GM12872 (cell line): ENCODE data around the gene PLEKHM2.

ENCODE experiments used
- TF ChIP-seq, protein P1 (sequence below): IDR thresholded peaks from 3 replicates; pipeline ENCODE4 v1.5.1; 2011; ENCODE audit warnings: low read depth, mild to moderate bottlenecking, low read length, moderate library complexity; ENCODE audit not compliant: insufficient read depth

PLEKHM2 gene

DNA sequence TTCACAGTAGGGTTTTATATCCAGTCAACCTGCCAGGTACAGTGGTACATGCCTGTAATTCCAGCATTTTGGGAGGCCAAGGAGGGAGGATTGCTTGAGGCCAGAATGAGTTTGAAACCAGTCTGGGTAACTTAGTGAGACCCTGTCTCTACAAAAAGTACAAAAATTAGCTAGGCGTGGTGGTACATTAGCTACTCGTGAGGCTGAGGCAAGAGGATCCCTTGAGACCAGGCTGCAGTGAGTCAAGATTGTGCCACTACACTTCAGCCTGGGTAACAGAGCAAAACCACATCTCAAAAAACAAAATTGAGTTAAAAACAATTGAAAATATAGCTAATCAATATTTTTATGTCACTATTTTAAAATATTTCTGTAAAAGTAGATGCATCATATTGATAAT, 33.7 kb upstream of the PLEKHM2 start:
- TF ChIP-seq, protein P1, sequence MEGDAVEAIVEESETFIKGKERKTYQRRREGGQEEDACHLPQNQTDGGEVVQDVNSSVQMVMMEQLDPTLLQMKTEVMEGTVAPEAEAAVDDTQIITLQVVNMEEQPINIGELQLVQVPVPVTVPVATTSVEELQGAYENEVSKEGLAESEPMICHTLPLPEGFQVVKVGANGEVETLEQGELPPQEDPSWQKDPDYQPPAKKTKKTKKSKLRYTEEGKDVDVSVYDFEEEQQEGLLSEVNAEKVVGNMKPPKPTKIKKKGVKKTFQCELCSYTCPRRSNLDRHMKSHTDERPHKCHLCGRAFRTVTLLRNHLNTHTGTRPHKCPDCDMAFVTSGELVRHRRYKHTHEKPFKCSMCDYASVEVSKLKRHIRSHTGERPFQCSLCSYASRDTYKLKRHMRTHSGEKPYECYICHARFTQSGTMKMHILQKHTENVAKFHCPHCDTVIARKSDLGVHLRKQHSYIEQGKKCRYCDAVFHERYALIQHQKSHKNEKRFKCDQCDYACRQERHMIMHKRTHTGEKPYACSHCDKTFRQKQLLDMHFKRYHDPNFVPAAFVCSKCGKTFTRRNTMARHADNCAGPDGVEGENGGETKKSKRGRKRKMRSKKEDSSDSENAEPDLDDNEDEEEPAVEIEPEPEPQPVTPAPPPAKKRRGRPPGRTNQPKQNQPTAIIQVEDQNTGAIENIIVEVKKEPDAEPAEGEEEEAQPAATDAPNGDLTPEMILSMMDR: no peak

DNA sequence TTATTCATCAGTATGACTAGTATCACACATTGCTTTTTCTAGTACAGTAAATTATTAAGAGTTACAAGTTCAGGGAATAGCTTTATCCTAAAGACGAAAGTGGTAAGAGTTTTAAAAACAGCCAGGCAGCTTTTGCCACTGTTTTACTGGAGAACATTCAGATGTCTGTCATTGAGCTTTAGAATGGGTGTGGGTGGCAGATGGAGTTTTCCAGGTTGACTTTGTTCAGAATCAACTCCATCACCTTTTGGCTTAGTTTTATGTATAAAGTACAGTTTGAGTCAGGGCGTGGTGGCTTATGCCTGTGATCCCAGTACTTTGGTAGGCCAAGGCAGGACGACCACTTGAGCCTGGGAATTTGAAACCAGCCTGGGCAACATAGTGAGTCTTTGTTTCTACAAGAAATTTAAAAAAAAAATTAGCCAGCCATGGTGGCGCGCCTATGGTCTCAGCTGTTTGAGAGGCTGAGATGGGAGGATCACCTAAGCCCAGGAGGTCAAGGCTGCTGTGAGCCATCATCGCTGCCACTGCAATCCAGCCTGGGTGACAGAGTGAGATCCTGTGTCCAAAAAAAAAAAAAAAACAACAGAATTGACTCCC, 29.9 kb upstream of the PLEKHM2 start:
- TF ChIP-seq, protein P1: no peak

DNA sequence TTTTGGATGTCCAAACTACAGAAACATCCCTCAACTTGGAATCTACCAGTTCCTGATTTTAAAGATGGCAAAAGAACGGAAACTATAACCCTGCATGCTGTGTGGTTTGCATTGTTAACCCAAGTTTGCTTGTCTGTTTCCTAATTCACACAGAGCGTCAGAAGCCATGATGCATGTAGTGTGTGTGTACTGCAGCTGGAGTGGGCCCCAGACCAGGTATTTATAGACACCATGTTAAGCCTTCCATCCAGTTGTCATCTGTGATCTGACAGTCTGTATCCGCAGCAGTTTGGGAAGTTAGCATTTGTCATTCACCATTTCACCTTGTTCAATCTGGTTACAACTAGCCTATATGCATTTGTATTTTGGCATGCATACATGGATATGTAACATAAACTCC, 27.7 kb upstream of the PLEKHM2 start:
- TF ChIP-seq, protein P1: no peak

DNA sequence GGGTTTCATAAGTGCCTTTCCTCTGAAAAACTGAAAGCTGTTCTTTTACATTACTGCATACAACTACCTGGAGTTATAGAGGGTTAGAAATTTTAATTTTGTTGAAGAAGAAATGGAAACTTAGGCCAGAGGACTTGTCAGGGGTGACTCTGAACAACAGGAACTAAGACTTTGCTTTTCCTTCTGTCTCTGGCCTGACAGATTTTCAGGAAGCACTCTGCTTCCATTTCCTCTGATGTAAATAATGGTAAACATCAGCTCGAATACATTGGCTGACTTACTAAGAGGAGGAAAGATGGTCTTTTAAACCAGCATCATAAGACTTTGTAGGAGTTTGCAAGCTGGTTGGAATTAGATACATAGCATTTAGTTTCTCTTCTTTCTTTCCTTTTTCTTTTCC, 27.1 kb upstream of the PLEKHM2 start:
- TF ChIP-seq, protein P1: no peak

DNA sequence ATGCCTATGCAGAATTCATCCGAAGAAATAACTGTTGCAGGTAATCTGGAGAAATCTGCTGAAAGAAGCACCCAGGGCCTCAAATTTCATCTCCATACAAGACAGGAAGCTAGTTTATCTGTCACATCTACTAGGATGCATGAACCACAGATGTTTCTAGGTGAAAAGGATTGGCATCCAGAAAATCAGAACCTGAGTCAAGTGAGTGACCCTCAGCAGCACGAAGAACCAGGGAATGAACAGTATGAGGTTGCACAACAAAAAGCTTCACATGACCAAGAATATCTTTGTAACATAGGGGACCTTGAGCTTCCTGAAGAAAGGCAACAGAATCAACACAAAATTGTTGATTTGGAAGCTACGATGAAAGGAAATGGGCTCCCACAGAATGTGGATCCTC, 24.0 kb upstream of the PLEKHM2 start:
- TF ChIP-seq, protein P1: no peak

DNA sequence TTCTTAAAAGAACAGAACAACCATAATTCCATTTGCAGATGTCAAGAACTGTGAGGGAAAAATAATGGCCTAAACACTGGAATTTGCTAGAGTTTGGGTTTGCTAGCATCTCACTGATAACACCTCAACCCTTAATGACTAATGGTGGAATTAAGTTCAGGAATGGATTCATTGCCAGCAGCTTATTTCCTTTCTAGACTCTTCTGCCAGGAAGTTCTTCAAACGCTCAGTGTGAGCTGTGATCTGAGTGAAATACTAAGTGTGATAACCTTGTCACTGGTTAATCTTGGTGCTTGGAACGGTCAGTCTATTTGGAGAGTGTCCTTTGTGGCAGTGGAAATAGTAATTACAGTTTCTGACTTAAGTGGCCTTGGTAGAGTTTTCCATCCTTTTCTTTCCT, 21.6 kb upstream of the PLEKHM2 start:
- TF ChIP-seq, protein P1: no peak

DNA sequence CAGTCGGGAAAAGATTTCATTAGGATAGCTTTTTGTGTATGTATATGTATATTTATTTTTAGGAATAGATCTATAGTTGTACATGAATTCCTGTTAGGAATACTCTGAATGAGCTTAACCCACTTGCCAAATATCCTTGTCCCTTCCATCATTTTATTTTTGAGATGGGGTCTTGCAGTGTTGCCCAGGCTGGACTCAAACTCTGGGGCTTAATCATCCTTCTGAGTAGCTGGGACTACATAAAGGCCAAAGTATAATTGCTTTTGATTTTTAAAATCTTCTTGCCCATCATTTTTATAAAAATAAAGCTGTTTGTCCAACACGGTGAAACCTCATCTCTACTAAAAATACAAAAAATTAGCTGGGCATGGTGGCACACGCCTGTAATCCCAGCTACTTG, 20.2 kb upstream of the PLEKHM2 start:
- TF ChIP-seq, protein P1: no peak
